ENCODE data around the gene SGSH. TPM values are rescaled to one million over a fixed set of nuclear protein-coding genes. Genes with fewer than 3 reads are reported as not detected.

SGSH gene
- total RNA-seq, 1 donor from 2014 or later = 47.6 TPM

DNA sequence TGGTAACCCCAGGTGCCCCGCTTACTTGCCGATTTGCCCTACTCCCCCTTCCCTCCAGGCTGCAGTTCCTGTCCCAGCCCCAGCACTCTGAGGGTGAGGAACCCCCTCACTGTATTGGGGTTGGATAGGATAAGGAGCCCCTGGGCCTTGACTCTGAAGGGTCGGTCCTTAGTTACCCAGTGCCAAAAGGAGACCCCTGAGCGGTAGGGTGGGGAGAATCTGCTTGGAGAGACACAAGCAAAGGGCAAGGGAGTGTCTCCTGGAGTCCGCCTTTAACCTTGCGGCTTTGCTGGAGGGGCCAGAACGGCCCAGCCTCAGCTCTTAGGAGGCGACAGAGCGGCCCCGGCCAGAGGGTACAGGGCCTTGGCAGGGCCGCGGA lies 37.3 kb downstream of the SGSH start:
- H3K4me1 ChIP-seq = peaks cover 10% of the 10 kb centered on the region
- no peaks in the 10 kb centered on the region for H3K27me3 ChIP-seq
- H3K27ac ChIP-seq = no peak overlapping the region
- DNase-seq (ENCODE audit: extremely low spot score in 2 of 2) = no peak
- H3K9me3 ChIP-seq = no peaks in the 10 kb centered on the region
- intact Hi-C loops (cut with DNase I) = no loop called here
- no peak for TF ChIP-seq POLR2AphosphoS5 (IDR thresholded peaks at IDR 0.05; ENCODE audit: insufficient read depth in 1 of 2, low read depth in 1 of 2)
- TF ChIP-seq POLR2A (IDR thresholded peaks at IDR 0.05) = no peak
- TF ChIP-seq, protein P1, sequence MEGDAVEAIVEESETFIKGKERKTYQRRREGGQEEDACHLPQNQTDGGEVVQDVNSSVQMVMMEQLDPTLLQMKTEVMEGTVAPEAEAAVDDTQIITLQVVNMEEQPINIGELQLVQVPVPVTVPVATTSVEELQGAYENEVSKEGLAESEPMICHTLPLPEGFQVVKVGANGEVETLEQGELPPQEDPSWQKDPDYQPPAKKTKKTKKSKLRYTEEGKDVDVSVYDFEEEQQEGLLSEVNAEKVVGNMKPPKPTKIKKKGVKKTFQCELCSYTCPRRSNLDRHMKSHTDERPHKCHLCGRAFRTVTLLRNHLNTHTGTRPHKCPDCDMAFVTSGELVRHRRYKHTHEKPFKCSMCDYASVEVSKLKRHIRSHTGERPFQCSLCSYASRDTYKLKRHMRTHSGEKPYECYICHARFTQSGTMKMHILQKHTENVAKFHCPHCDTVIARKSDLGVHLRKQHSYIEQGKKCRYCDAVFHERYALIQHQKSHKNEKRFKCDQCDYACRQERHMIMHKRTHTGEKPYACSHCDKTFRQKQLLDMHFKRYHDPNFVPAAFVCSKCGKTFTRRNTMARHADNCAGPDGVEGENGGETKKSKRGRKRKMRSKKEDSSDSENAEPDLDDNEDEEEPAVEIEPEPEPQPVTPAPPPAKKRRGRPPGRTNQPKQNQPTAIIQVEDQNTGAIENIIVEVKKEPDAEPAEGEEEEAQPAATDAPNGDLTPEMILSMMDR (IDR thresholded peaks at IDR 0.05) = no peak
- no peaks in the 10 kb centered on the region for H3K36me3 ChIP-seq
- no peak overlapping the region for H3K4me3 ChIP-seq

DNA sequence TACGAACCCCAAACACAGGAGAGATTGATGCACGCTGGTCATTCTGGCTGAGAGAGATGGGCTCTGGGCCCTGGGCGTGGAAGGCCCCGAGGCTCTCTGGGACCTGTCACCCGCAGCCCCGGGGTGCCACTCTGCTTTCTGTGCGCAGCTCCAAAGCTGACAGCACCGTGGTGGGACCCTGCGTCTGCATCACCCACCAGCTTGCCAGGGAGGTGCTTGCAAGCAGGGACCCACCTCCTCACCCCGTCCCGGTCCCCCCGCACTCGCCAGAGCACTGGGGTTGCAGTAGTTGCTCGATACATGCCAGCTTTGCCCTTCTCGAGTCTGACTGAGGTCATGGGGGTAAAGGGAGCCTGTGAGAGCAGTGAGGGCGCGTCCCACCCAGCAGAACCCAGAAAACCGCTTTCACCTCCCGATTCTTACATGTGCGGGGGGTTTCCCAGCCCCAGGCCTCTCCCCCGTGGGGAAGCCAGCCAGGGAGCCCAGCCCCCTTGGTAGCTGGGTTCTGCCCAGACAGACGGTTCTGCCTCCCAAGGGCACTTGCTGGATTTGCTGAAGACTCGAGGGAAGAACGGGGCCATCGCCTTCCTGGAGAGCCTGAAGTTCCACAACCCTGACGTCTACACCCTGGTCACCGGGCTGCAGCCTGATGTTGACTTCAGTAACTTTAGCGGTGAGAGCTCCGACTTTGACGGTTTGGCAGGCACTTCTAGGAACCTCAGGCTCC lies 37.9 kb downstream of the SGSH start:
- H3K4me1 ChIP-seq = peaks cover 5% of the 10 kb centered on the region
- intact Hi-C loops (cut with DNase I) = no loop called here
- H3K27ac ChIP-seq = no peak overlapping the region
- H3K36me3 ChIP-seq = no peaks in the 10 kb centered on the region
- H3K27me3 ChIP-seq = no peaks in the 10 kb centered on the region
- TF ChIP-seq POLR2AphosphoS5 (IDR thresholded peaks at IDR 0.05; ENCODE audit: insufficient read depth in 1 of 2, low read depth in 1 of 2) (no peak), POLR2A (IDR thresholded peaks at IDR 0.05) (no peak)
- TF ChIP-seq, protein P1 (IDR thresholded peaks at IDR 0.05) = no peak
- no peaks in the 10 kb centered on the region for H3K9me3 ChIP-seq
- H3K4me3 ChIP-seq = no peak overlapping the region
- no peak for DNase-seq (ENCODE audit: extremely low spot score in 2 of 2)

DNA sequence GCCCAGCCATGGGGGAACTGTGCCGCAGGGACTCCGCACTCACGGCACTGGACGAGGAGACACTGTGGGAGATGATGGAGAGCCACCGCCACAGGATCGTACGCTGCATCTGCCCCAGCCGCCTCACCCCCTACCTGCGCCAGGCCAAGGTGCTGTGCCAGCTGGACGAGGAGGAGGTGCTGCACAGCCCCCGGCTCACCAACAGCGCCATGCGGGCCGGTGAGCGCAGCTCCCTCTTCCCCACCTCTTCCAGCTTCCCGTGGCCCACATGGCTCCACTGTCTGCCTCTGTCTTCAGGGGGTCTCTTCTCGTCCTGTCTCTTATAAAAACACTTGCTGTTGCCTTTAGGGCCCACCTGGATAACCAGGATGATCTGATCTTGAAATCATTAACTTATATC lies 38.7 kb downstream of the SGSH start:
- DNase-seq (ENCODE audit: extremely low spot score in 2 of 2) = no peak
- Histone ChIP-seq H3K4me1 (no peaks in the 10 kb centered on the region), H3K27me3 (no peaks in the 10 kb centered on the region), H3K36me3 (no peaks in the 10 kb centered on the region), H3K4me3 (no peak overlapping the region), H3K9me3 (no peaks in the 10 kb centered on the region), H3K27ac (no peak overlapping the region)
- TF ChIP-seq, protein P1 (IDR thresholded peaks at IDR 0.05) = no peak
- TF ChIP-seq POLR2AphosphoS5 (IDR thresholded peaks at IDR 0.05; ENCODE audit: insufficient read depth in 1 of 2, low read depth in 1 of 2) = no peak
- TF ChIP-seq POLR2A (IDR thresholded peaks at IDR 0.05) = no peak
- intact Hi-C loops (cut with DNase I) = no loop called here

DNA sequence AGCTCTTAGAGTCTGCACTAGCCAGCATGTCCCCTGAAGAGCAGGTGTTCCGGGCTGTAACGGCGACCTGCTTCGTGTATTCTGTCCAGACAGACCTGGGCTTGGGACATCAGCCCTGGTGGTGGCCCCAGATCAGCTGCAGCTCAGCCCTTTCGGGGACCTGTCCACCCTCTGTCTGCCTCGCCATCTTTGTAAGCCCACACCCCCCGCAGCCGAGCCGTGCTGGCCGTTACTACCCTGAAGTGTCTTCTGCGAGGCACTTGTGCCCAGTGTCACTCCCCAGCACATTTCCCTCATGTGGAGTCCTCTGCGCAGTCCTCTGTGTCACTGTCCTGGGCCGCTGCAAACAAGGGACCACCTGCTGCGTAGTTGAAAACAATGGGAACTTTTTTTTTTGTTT lies 39.9 kb downstream of the SGSH start:
- no peak for DNase-seq (ENCODE audit: extremely low spot score in 2 of 2)
- TF ChIP-seq POLR2A (IDR thresholded peaks at IDR 0.05) (no peak), POLR2AphosphoS5 (IDR thresholded peaks at IDR 0.05; ENCODE audit: insufficient read depth in 1 of 2, low read depth in 1 of 2) (no peak)
- TF ChIP-seq, protein P1 (IDR thresholded peaks at IDR 0.05) = no peak
- intact Hi-C loops (cut with DNase I) = no loop called here
- H3K27ac ChIP-seq = no peak overlapping the region
- no peak overlapping the region for H3K4me3 ChIP-seq
- H3K27me3 ChIP-seq = no peaks in the 10 kb centered on the region
- H3K9me3 ChIP-seq = no peaks in the 10 kb centered on the region
- no peaks in the 10 kb centered on the region for H3K36me3 ChIP-seq
- H3K4me1 ChIP-seq = no peaks in the 10 kb centered on the region

DNA sequence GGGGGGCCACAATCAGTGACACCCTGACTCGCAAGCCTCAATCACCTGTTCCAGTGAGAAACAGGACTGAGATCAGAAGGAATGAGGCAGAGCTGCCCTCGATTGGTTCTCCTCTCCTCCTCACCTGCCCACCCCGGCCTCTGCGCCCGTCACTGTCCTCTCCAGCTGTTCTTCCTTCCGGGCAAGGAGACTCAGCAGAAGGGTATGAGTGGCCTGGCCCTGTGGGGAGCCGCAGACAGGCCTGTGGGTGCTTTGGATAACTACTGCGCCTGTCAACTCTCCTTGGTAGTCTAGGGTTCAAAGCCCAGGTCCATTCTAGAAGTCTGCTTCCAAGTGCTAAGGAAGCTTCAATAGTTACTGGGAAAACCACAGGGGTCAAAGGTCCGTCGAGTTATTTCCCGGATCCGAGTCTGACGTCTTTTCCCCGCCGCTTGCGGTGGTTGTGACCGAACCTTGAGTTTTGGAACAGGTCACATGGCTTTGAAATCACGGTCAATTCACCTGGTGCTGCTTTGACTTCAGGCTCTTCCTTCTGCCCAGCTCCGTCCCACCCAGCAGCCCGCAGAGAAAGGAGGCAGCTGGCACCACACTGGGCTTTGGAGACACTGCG lies 42.0 kb downstream of the SGSH start:
- H3K27me3 ChIP-seq = no peaks in the 10 kb centered on the region
- H3K4me1 ChIP-seq = no peaks in the 10 kb centered on the region
- H3K36me3 ChIP-seq = no peaks in the 10 kb centered on the region
- no peaks in the 10 kb centered on the region for H3K9me3 ChIP-seq
- no peak for TF ChIP-seq POLR2AphosphoS5 (IDR thresholded peaks at IDR 0.05; ENCODE audit: insufficient read depth in 1 of 2, low read depth in 1 of 2)
- TF ChIP-seq, protein P1 (IDR thresholded peaks at IDR 0.05) = no peak
- no peak for TF ChIP-seq POLR2A (IDR thresholded peaks at IDR 0.05)
- H3K27ac ChIP-seq = no peak overlapping the region
- no peak for DNase-seq (ENCODE audit: extremely low spot score in 2 of 2)
- intact Hi-C loops (cut with DNase I) = no loop called here
- no peak overlapping the region for H3K4me3 ChIP-seq

Data from vagina (tissue), 2 donors.